Smooth muscle cell (in vitro differentiated cells): ENCODE data around the gene ADRB2. TPM values are rescaled to one million over a fixed set of nuclear protein-coding genes. Genes with fewer than 3 reads are reported as not detected.

Source experiments
- DNase-seq: peaks from one replicate; lab custom pipeline; 2025; ENCODE audit not compliant: unreplicated experiment; lab: John Stamatoyannopoulos, UW
- H2AFZ ChIP-seq: fragments of 200-600 bp; sonication (generic); 2 replicates; pipeline ENCODE4 v1.6.0; 2016; ENCODE audit warnings: antibody characterized with exemption, low read depth, mild to moderate bottlenecking
- H3F3A ChIP-seq: fragments of 200-600 bp; sonication (generic); 2 replicates; pipeline ENCODE4 v1.6.0; 2017; ENCODE audit warnings: antibody characterized with exemption, low read depth
- H3K27ac ChIP-seq: fragments of 200-600 bp; sonication (generic); 2 replicates; pipeline ENCODE4 v1.5.1; 2016; ENCODE audit warnings: low read depth, mild to moderate bottlenecking
- H3K27me3 ChIP-seq: fragments of 200-600 bp; sonication (generic); 2 replicates; pipeline ENCODE4 v1.6.1; 2016; ENCODE audit warnings: low read depth, mild to moderate bottlenecking
- H3K36me3 ChIP-seq: fragments of 200-600 bp; sonication (generic); 2 replicates; pipeline ENCODE4 v1.5.1; 2016; ENCODE audit warnings: low read depth
- H3K4me1 ChIP-seq: fragments of 200-600 bp; sonication (generic); 2 replicates; pipeline ENCODE4 v1.5.1; 2016; ENCODE audit warnings: low read depth
- H3K4me2 ChIP-seq: fragments of 200-600 bp; sonication (generic); 2 replicates; pipeline ENCODE4 v1.6.0; 2016; ENCODE audit warnings: mild to moderate bottlenecking
- H3K4me3 ChIP-seq: fragments of 200-600 bp; sonication (generic); 2 replicates; pipeline ENCODE4 v1.5.1; 2016; ENCODE audit warnings: mild to moderate bottlenecking
- H3K79me2 ChIP-seq: fragments of 200-600 bp; sonication (generic); 2 replicates; pipeline ENCODE4 v1.6.0; 2016; ENCODE audit warnings: low read depth, mild to moderate bottlenecking
- H3K9ac ChIP-seq: fragments of 200-600 bp; sonication (generic); 2 replicates; pipeline ENCODE4 v1.6.0; 2016; ENCODE audit warnings: low read depth
- H3K9me3 ChIP-seq: fragments of 200-600 bp; sonication (generic); replicated peaks from 2 replicates; pipeline ENCODE4 v1.5.1; 2016; ENCODE audit warnings: low read depth
- H4K20me1 ChIP-seq: fragments of 200-600 bp; sonication (generic); 2 replicates; pipeline ENCODE4 v1.6.0; 2016; ENCODE audit warnings: low read depth
- WGBS: methylation state at CpG from one replicate; pipeline ENCODE4 v1.1.7; 2016; ENCODE audit warnings: low lambda C conversion rate; 5-methylcytosine and 5-hydroxymethylcytosine counted together
- polyA plus RNA-seq: library from polyadenylated mRNA; unstranded; fragments of >200 nt; fragmentation: Nextera tagmentation; extraction: Ambion mirVana; gene quantifications from 2 replicates; pipeline ENCODE4 v1.2.1, GENCODE V29; 2016
- total RNA-seq: library from RNA; depleted of rRNA; stranded (reverse); fragments of >200 nt; gene quantifications from 2 replicates; pipeline ENCODE4 v1.2.3, GENCODE V29; 2014
- TF ChIP-seq, protein P1 (sequence below): fragments of 200-600 bp; sonication (generic); IDR thresholded peaks from 2 replicates; pipeline ENCODE4 v1.5.1; 2017; ENCODE audit warnings: borderline replicate concordance, mild to moderate bottlenecking, antibody characterized with exemption; ENCODE audit not compliant: insufficient read depth, poor library complexity, severe bottlenecking

The ADRB2 gene
- total and polyA plus RNA-seq, 2 experiments from 2014 or later = 1.9 TPM

GRCh38 chr5:148847456-148847855, 21.0 kb downstream of the ADRB2 start:
- Histone ChIP-seq H2AFZ (no peak overlapping the region), H3K36me3 (no peaks in the 10 kb centered on the region), H3K4me1 (no peaks in the 10 kb centered on the region), H3K79me2 (no peaks in the 10 kb centered on the region), H3F3A (no peaks in the 10 kb centered on the region), H4K20me1 (no peaks in the 10 kb centered on the region), H3K9me3 (no peaks in the 10 kb centered on the region), H3K4me3 (no peak overlapping the region), H3K27ac (no peak overlapping the region), H3K4me2 (no peak overlapping the region), H3K9ac (no peak overlapping the region), H3K27me3 (peaks cover 5% of the 10 kb centered on the region)
- TF ChIP-seq, protein P1, sequence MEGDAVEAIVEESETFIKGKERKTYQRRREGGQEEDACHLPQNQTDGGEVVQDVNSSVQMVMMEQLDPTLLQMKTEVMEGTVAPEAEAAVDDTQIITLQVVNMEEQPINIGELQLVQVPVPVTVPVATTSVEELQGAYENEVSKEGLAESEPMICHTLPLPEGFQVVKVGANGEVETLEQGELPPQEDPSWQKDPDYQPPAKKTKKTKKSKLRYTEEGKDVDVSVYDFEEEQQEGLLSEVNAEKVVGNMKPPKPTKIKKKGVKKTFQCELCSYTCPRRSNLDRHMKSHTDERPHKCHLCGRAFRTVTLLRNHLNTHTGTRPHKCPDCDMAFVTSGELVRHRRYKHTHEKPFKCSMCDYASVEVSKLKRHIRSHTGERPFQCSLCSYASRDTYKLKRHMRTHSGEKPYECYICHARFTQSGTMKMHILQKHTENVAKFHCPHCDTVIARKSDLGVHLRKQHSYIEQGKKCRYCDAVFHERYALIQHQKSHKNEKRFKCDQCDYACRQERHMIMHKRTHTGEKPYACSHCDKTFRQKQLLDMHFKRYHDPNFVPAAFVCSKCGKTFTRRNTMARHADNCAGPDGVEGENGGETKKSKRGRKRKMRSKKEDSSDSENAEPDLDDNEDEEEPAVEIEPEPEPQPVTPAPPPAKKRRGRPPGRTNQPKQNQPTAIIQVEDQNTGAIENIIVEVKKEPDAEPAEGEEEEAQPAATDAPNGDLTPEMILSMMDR = no peak
- DNase-seq = no peak
- WGBS = 91% methylated on average over 2 of the region's 2 CpGs

GRCh38 chr5:148848393-148849031, 22.1 kb downstream of the ADRB2 start:
- TF ChIP-seq, protein P1 = no peak
- DNase-seq = no peak
- no peak overlapping the region for H3K4me2 ChIP-seq
- H3K4me3 ChIP-seq = no peak overlapping the region
- no peaks in the 10 kb centered on the region for H3K36me3 ChIP-seq
- no peak overlapping the region for H3K27ac ChIP-seq
- H3K9me3 ChIP-seq = no peaks in the 10 kb centered on the region
- H3K79me2 ChIP-seq = no peaks in the 10 kb centered on the region
- H3K4me1 ChIP-seq = no peaks in the 10 kb centered on the region
- peaks cover 5% of the 10 kb centered on the region for H3K27me3 ChIP-seq
- H3K9ac ChIP-seq = no peak overlapping the region
- no peaks in the 10 kb centered on the region for H4K20me1 ChIP-seq
- no peaks in the 10 kb centered on the region for H3F3A ChIP-seq
- WGBS = 47% methylated on average over 3 of the region's 3 CpGs
- no peak overlapping the region for H2AFZ ChIP-seq

- Histone ChIP-seq H3K4me3 (no peak overlapping the region), H3K4me2 (no peak overlapping the region), H3K79me2 (no peaks in the 10 kb centered on the region), H3K4me1 (no peaks in the 10 kb centered on the region), H2AFZ (no peak overlapping the region), H3K27me3 (peaks cover 5% of the 10 kb centered on the region), H3K9ac (no peak overlapping the region), H3K9me3 (no peaks in the 10 kb centered on the region), H3K27ac (no peak overlapping the region), H3F3A (no peaks in the 10 kb centered on the region), H3K36me3 (no peaks in the 10 kb centered on the region), H4K20me1 (no peaks in the 10 kb centered on the region)
- TF ChIP-seq, protein P1 = no peak
- DNase-seq = no peak
- 91% methylated on average over 4 of the region's 4 CpGs for WGBS
Measured at GRCh38 chr5:148849461-148849860, 23.1 kb downstream of the ADRB2 start.

DNA sequence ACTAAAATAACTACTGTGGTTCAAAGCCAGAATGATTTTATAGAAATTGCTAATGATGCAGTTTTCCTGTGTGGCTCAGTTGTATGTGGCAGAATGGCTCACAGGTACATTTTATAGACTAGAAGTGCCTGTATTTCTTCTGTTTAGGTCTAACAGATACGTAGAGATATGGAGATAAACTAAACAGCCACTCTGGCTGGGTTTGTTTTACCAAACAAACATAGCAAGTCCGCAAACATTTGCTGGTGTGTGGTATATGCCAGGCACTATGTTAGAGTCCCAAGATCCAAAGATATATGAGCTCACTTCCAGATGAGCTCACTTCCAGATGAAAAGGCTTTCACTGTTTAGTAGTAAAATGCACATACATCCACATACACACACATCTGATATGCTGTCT, 24.4 kb downstream of the ADRB2 start:
- Histone ChIP-seq H3K4me1 (no peaks in the 10 kb centered on the region), H3K27me3 (peaks cover 5% of the 10 kb centered on the region), H3K79me2 (no peaks in the 10 kb centered on the region), H3K9me3 (no peaks in the 10 kb centered on the region), H3K9ac (no peak overlapping the region), H3K36me3 (no peaks in the 10 kb centered on the region), H3K4me3 (no peak overlapping the region), H3F3A (no peaks in the 10 kb centered on the region), H3K4me2 (no peak overlapping the region), H3K27ac (no peak overlapping the region), H4K20me1 (no peaks in the 10 kb centered on the region), H2AFZ (no peak overlapping the region)
- no peak for DNase-seq
- TF ChIP-seq, protein P1 = no peak
- WGBS = 70% methylated on average over 2 of the region's 2 CpGs
